Lower lobe of right lung (tissue), 2 donors: ENCODE results near the gene COA5. TPM values are rescaled to one million over a fixed set of nuclear protein-coding genes. Genes with fewer than 3 reads are reported as not detected.

Experiments used
- ATAC-seq, 2 donors: fragments of 200-7000 bp; cut with Tn5 transposase; one replicate each; pipeline ENCODE4 v1.9.1; 2020 to 2022; ENCODE audit warnings: mild to moderate bottlenecking in 2 of 2, moderate library complexity in 2 of 2
- DNase-seq: peaks from one replicate; pipeline ENCODE4 v3.0.0-alpha.2; 2020
- H3K27ac ChIP-seq: fragments of 200-600 bp; one replicate; pipeline ENCODE4 v1.8.0; 2022
- H3K27me3 ChIP-seq: fragments of 200-600 bp; one replicate; pipeline ENCODE4 v1.8.0; 2022; ENCODE audit warnings: low read depth
- H3K36me3 ChIP-seq: fragments of 200-600 bp; one replicate; pipeline ENCODE4 v1.8.0; 2022; ENCODE audit warnings: mild to moderate bottlenecking
- H3K4me1 ChIP-seq: fragments of 200-600 bp; one replicate; pipeline ENCODE4 v1.8.0; 2022
- H3K4me3 ChIP-seq: fragments of 200-600 bp; one replicate; pipeline ENCODE4 v1.8.0; 2022; ENCODE audit warnings: mild to moderate bottlenecking
- H3K9me3 ChIP-seq: fragments of 200-600 bp; one replicate; pipeline ENCODE4 v1.8.0; 2022
- CTCF ChIP-seq: fragments of 200-600 bp; IDR thresholded peaks from one replicate; pipeline ENCODE4 v1.8.0; 2022; ENCODE audit warnings: antibody characterized with exemption, mild to moderate bottlenecking
- intact Hi-C: fragments of 100-400 bp; cut with DNase I; formaldehyde crosslinking; loops from one replicate; pipeline ENCODE4 v1.11.0; 2022
- total RNA-seq: library from RNA; stranded (reverse); fragmentation: NEBNext Ultra II Directional; extraction: Animal tissue kit (Norgen Biotek cat#: 25700); gene quantifications from one replicate; pipeline ENCODE4 v1.2.1, GENCODE V29; 2021
- donor health status: DM: no; HTN: yes; CAD: no; lungs with severe emphysema.

Gene COA5
- total RNA-seq, 1 donor from 2014 or later: 31.2 TPM

DNA sequence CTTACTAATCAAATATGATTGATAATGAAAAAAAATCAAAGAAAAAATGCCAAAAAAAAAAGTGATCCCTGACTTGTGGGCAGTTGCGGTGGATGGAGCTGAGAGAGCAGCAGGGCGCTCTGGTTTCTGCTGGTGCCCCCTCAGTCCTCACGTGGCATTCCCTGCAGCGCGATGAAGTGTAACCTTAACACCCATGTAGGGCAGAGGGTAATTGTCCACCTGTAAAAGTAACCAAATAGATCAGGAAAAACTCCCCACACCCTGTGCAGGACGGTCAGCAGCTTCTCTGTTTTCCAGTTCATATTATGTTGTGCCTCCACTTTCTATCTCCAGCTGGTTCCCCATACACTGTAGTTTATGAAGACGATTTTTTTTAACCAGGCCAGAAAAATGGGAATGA, 25.0 kb downstream of the COA5 start:
- intact Hi-C loops: no loop called here
- no peaks in the 10 kb centered on the region for H3K4me1 ChIP-seq
- no peaks in the 10 kb centered on the region for H3K9me3 ChIP-seq
- peaks cover 93% of the 10 kb centered on the region for H3K36me3 ChIP-seq
- DNase-seq (no peak), ATAC-seq (no peak)
- TF ChIP-seq CTCF: no peak
- H3K27me3 ChIP-seq: no peaks in the 10 kb centered on the region
- no peak overlapping the region for H3K27ac ChIP-seq
- H3K4me3 ChIP-seq: no peak overlapping the region

GRCh38 chr2:98582523-98582922, 25.8 kb downstream of the COA5 start:
- no peak for ATAC-seq
- H3K4me3 ChIP-seq: no peak overlapping the region
- no peak overlapping the region for H3K27ac ChIP-seq
- no peaks in the 10 kb centered on the region for H3K27me3 ChIP-seq
- peaks cover 93% of the 10 kb centered on the region for H3K36me3 ChIP-seq
- DNase-seq: no peak
- TF ChIP-seq CTCF: no peak
- H3K9me3 ChIP-seq: no peaks in the 10 kb centered on the region
- intact Hi-C loops: no loop called here
- H3K4me1 ChIP-seq: no peaks in the 10 kb centered on the region

- no peak for DNase-seq
- no peaks in the 10 kb centered on the region for H3K9me3 ChIP-seq
- no peaks in the 10 kb centered on the region for H3K4me1 ChIP-seq
- ATAC-seq: no peak
- no peak overlapping the region for H3K4me3 ChIP-seq
- intact Hi-C loops: no loop called here
- peaks cover 93% of the 10 kb centered on the region for H3K36me3 ChIP-seq
- no peaks in the 10 kb centered on the region for H3K27me3 ChIP-seq
- TF ChIP-seq CTCF: no peak
- H3K27ac ChIP-seq: no peak overlapping the region
Observed at GRCh38 chr2:98580656-98581284, 27.5 kb downstream of the COA5 start.

- no peak for TF ChIP-seq CTCF
- no peak overlapping the region for H3K4me3 ChIP-seq
- H3K4me1 ChIP-seq: no peaks in the 10 kb centered on the region
- no peaks in the 10 kb centered on the region for H3K9me3 ChIP-seq
- no peaks in the 10 kb centered on the region for H3K27me3 ChIP-seq
- DNase-seq (no peak), ATAC-seq (no peak)
- peaks cover 93% of the 10 kb centered on the region for H3K36me3 ChIP-seq
- H3K27ac ChIP-seq: no peak overlapping the region
- intact Hi-C loops: no loop called here
Observed at GRCh38 chr2:98579926-98580325, 28.4 kb downstream of the COA5 start.

- no peak overlapping the region for H3K27ac ChIP-seq
- H3K9me3 ChIP-seq: no peaks in the 10 kb centered on the region
- H3K36me3 ChIP-seq: peaks cover 96% of the 10 kb centered on the region
- H3K27me3 ChIP-seq: no peaks in the 10 kb centered on the region
- TF ChIP-seq CTCF: no peak
- ATAC-seq (no peak), DNase-seq (no peak)
- intact Hi-C loops: no loop called here
- H3K4me1 ChIP-seq: no peaks in the 10 kb centered on the region
- no peak overlapping the region for H3K4me3 ChIP-seq
Observed at GRCh38 chr2:98578231-98578630, 30.1 kb downstream of the COA5 start.
